ENCODE results near the gene ZNF507. TPM values are rescaled to one million over a fixed set of nuclear protein-coding genes. Genes with fewer than 3 reads are reported as not detected.
A peak's percentile ranks its signal among the peaks of the same experiment; 100 is the strongest.

Gene ZNF507
- total and polyA plus RNA-seq, 9 of the 15 experiments (the other 6 are each of a cell fraction or from before 2014, with no cell fraction given), result 2.9 to 25.0 (median 10.4) TPM

- no peak for TF ChIP-seq CREB1 (IDR thresholded peaks at IDR 0.05)
- TF ChIP-seq CREB1 (CRISPR knock-in tag; IDR thresholded peaks at IDR 0.05), result no peak
- TF ChIP-seq CBFA2T2 (conservative IDR thresholded peaks at IDR 0.05), result peak; percentile 70
- TF ChIP-seq ZNF347 (CRISPR knock-in tag; IDR thresholded peaks at IDR 0.05; ENCODE audit: low read depth), result no peak
- TF ChIP-seq ZFPM2 (CRISPR knock-in tag; IDR thresholded peaks at IDR 0.05), result no peak
- TF ChIP-seq FOXK2 (conservative IDR thresholded peaks at IDR 0.05 in 1 of 2, IDR thresholded peaks at IDR 0.05 in 1 of 2; ENCODE audit: low read depth in 2 of 2), result peak; percentile 76 to 88
- peak; percentile 76; the same call in 1 of the 2 replicates for TF ChIP-seq GATAD2B (IDR thresholded peaks at IDR 0.05; ENCODE audit: borderline replicate concordance)
- no peak for TF ChIP-seq POLR3G (IDR thresholded peaks at IDR 0.05; ENCODE audit: extremely low read depth, insufficient read length, insufficient replicate concordance)
- TF ChIP-seq, protein P1, sequence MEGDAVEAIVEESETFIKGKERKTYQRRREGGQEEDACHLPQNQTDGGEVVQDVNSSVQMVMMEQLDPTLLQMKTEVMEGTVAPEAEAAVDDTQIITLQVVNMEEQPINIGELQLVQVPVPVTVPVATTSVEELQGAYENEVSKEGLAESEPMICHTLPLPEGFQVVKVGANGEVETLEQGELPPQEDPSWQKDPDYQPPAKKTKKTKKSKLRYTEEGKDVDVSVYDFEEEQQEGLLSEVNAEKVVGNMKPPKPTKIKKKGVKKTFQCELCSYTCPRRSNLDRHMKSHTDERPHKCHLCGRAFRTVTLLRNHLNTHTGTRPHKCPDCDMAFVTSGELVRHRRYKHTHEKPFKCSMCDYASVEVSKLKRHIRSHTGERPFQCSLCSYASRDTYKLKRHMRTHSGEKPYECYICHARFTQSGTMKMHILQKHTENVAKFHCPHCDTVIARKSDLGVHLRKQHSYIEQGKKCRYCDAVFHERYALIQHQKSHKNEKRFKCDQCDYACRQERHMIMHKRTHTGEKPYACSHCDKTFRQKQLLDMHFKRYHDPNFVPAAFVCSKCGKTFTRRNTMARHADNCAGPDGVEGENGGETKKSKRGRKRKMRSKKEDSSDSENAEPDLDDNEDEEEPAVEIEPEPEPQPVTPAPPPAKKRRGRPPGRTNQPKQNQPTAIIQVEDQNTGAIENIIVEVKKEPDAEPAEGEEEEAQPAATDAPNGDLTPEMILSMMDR (IDR thresholded peaks at IDR 0.05 in 2 of 3, conservative IDR thresholded peaks at IDR 0.05 in 1 of 3; ENCODE audit: insufficient read depth in 2 of 3, low read depth in 1 of 3, low read length in 3 of 3), result no peak
- no peak for TF ChIP-seq HOMEZ (CRISPR knock-in tag; IDR thresholded peaks at IDR 0.05)
- no peak for TF ChIP-seq RHOXF2B (CRISPR knock-in tag; conservative IDR thresholded peaks at IDR 0.05)
- TF ChIP-seq SMARCC2 (IDR thresholded peaks at IDR 0.05; ENCODE audit: low read depth), result peak; percentile 61; the same call in 1 of the 2 replicates
- no peak for TF ChIP-seq HMGN3 (IDR thresholded peaks at IDR 0.05; ENCODE audit: borderline replicate concordance, extremely low read depth, insufficient read length, low read depth, low read length)
- TF ChIP-seq SIRT6 (IDR thresholded peaks at IDR 0.05; ENCODE audit: low read depth, low read length), result no peak
- no peak for TF ChIP-seq U2AF1 (optimal IDR thresholded peaks at IDR 0.05; ENCODE audit: low read depth, low read length)
- TF ChIP-seq DPF2 (IDR thresholded peaks at IDR 0.05), result peak; percentile 91
- peak; percentile 50 for TF ChIP-seq TAF9B (IDR thresholded peaks at IDR 0.05; ENCODE audit: partially characterized antibody)
- no peak for TF ChIP-seq ZNF507 (tag; conservative IDR thresholded peaks at IDR 0.05)
- TF ChIP-seq ZBTB26 (CRISPR knock-in tag; IDR thresholded peaks at IDR 0.05), result no peak
- no peak for TF ChIP-seq ZBTB49 (CRISPR knock-in tag; IDR thresholded peaks at IDR 0.05; ENCODE audit: borderline replicate concordance)
- TF ChIP-seq PTRF (tag; IDR thresholded peaks at IDR 0.05), result no peak
Observed at GRCh38 chr19:32421589-32422361, 76.4 kb downstream of the ZNF507 start (continued).
